Right kidney (tissue), 1 donor: ENCODE results near the gene PPP1R7.
A peak's percentile ranks its signal among the peaks of the same experiment; 100 is the strongest.

Source experiments
- DNase-seq: peaks from one replicate; pipeline ENCODE4 v3.0.0-alpha.2; 2016

The PPP1R7 gene

GRCh38 chr2:241137276-241138190 is 12.7 kb upstream of the PPP1R7 start:
- DNase-seq: no peak

GRCh38 chr2:241138471-241138870 is 11.8 kb upstream of the PPP1R7 start:
- DNase-seq: no peak

- DNase-seq: no peak
These were observed 10.5 kb upstream of the PPP1R7 start for GRCh38 chr2:241139531-241140444.

GRCh38 chr2:241140445-241140840 is 9.8 kb upstream of the PPP1R7 start:
- DNase-seq: no peak

DNA sequence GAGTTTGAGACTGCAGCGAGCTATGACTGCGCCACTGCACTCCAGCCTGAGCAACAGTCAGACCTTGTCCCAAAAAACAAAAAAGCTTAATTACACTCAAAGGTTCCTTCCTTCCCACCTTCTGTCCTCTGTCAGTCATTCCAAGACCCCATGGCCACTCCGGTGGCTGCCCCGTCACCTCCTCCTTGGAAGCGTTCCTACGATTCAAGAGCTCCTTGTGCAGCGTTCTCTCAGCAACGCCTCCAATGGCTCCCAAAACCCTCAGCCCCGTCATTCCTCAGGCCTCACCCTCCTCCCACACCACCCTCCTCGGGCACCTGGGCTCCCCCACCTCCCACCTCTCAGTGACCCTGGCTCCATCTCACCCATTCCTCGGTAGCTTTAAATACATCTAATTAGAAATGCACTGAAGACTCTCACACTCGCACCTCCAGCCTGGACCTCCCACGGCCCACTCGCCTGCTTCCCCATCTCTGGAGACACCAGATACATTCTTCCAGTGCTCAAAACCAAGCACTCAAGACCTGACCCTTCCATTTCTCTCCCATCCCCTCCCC is 9.0 kb upstream of the PPP1R7 start:
- DNase-seq: no peak

- no peak for DNase-seq
These were observed 8.2 kb upstream of the PPP1R7 start for GRCh38 chr2:241142063-241142462.

GRCh38 chr2:241142593-241142992 is 7.7 kb upstream of the PPP1R7 start:
- DNase-seq: no peak

DNA sequence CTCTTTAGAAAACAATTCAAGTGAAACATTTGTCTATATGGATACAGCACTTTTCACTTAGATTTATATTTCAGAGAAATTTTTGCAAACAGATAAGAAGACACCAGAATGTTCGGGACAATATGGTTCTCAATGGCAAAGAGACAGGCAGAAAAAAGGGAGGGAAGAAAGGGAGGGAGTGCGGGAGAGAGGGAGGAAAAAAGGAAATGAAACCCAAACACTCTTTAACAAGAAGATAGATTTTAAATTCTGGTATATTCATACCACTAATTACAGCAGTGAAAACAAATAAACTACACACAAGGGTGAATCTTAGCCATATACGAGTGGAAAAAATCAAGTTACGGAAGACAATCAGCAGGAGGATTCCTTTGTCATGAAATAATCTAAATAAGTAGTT is 4.0 kb upstream of the PPP1R7 start:
- no peak for DNase-seq

DNA sequence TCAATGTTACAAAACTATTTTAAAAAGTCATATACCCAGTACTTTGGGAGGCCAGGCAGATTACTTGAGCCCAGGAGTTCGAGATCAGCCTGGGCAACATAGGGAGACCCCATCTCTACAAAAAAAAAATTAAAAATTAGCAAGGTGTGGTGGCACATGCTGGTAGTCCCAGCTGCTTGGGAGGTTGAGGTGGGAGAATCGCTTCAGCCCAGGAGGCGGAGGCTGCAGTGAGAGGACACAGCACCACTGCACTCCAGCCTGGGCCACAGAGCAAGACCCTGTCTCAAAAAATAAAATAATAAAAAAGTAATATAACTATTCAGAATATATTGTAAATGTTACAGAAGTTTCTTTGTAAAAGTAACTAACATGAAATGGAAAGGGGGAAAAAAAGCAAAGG is 2.9 kb upstream of the PPP1R7 start:
- DNase-seq: no peak

DNA sequence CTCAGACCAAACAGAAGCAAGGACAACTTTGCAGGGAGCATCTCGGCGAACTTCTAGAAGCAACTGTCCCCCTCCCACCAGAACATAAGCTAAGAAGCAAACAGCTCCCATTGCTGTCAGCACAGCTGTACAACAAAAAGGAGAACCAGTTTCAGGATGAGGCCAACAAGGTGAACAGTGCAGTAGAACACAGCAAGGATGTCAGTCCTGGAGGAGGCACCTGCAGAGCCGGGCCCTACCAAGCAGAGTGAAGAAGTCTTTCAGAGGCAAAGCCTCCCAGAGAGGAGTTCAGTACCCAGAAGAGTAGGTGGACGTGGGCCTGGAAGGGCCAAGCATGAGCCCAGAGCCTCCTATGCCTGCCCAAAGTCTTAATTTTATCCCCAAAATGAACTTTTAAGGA is 2.0 kb upstream of the PPP1R7 start:
- no peak for DNase-seq

DNA sequence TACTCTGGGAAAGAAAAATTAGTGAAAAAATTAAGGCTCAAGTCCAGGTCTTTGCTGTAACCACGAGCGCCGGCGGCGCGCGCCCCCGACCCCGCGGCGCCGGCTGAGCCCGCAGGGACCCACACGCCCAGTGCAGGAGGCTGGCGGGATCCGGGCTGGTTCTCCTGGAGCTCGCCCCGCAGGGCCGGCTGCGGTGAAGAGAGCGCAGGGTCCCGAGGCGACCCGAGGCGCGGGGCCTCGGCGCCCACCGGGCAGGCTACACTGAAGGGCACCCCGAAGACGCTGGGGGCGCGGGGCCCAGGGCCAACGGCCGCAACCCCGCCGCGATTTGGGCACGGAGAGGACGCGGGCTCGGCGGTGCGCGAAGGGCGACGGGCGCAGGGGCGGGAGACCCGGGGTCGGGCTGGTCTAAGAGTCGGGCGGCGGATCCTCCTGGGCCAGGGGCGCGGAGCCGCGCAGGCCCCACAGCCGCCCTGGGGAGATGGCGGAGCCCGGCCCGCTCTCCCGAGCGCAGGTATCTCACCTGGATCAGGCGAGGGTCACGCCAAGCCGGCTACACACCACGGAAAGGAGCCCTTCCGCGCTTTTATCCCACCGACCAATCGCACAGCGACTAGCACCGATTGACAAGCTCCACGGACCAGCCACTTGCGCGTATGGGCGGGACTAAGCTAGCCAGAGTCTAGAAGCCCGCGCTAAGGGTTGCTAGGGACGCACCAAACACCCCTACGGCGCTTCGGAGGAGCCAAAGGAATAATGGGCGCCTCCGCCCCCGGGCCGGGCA is 1.2 kb upstream of the PPP1R7 start, which contains the start of gene PASK:
Gene PASK, minus strand, starts transcription at position 582 of the 784 bp plus-strand sequence. CDS start 6,440 bp downstream, outside the sequence.
- DNase-seq: peak; percentile 94

- peak; percentile 86 for DNase-seq
These were observed 667 bp upstream of the PPP1R7 start for GRCh38 chr2:241149675-241149924.

GRCh38 chr2:241150660-241151530 is 628 bp downstream of the PPP1R7 start:
- no peak for DNase-seq

DNA sequence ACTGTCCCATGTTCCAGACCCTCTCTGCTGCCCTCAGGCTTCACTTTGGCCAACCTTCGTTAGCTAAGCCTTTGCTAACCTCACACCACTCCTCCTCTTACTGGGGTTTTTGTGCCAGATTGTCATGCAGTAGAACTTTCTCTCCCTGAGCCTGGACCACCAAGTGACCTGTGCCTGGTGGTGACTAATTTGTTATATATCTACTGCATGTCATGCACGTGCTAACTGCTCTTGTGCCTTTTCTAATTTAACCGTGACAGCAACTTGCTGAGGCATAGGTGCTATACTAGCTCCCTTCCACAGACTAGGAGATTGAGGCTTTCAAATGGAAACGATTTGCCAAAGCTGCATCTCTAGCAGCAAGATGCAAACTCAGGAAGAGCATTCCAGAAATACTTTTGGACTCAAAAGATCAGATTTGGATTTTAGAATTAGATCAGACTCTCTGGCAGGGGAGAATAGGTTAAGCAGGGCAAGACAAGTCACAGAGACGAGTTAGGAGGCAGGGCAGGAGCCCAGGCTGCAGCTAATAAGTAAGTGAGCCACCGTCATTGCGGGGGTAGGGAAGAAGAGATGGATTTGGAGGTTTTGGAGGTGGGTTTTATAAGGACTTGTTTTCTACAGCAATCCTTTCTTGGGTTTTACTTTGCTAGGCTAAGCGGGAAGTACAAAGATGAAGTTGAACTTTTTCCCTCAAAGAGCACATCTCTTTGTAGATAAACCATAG is 1.8 kb downstream of the PPP1R7 start:
- DNase-seq: no peak

DNA sequence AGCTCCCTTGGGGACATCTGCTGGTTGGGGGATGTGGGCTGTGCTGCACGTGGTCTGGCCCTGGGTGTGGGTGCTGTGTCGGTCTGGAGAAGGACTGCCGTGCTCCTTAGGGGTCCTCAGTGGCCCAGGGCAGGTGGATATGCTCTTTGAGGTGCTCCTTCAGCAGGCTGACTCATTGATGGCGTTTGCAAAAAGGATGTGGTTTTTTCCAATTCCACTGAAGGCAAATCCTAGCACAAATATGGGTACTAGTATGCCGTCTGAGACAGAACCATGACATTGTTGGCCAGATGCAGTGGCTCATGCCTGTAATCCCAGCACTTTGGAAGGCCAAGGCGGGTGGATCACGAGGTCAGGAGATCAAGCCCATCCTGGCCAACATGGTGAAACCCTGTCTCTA is 3.3 kb downstream of the PPP1R7 start:
- no peak for DNase-seq

GRCh38 chr2:241154915-241155314 is 4.6 kb downstream of the PPP1R7 start:
- no peak for DNase-seq

GRCh38 chr2:241155936-241156335 is 5.7 kb downstream of the PPP1R7 start:
- no peak for DNase-seq

GRCh38 chr2:241156971-241157441 is 6.7 kb downstream of the PPP1R7 start:
- DNase-seq: no peak

GRCh38 chr2:241157841-241158545 is 7.7 kb downstream of the PPP1R7 start:
- DNase-seq: no peak

- DNase-seq: no peak
These were observed 8.3 kb downstream of the PPP1R7 start for GRCh38 chr2:241158546-241158900.
